Ishikawa (cell line): ENCODE results near the gene SMPD1.

Experiments used
- CEBPB ChIP-seq: IDR thresholded peaks from 2 replicates; pipeline ENCODE4 v1.6.1; 2012
- CREB1 ChIP-seq: IDR thresholded peaks from 2 replicates; pipeline ENCODE4 v1.6.1; 2012; ENCODE audit warnings: low read depth
- EGR1 ChIP-seq: IDR thresholded peaks from 2 replicates; pipeline ENCODE4 v1.6.1; 2012
- EP300 ChIP-seq: IDR thresholded peaks from 2 replicates; pipeline ENCODE4 v1.6.1; 2012; ENCODE audit warnings: borderline replicate concordance
- FOXM1 ChIP-seq: IDR thresholded peaks from 2 replicates; pipeline ENCODE4 v1.6.1; 2012; ENCODE audit warnings: low read depth, borderline replicate concordance
- RAD21 ChIP-seq: IDR thresholded peaks from 2 replicates; pipeline ENCODE4 v1.6.1; 2012; ENCODE audit warnings: low read depth
- REST ChIP-seq: IDR thresholded peaks from 2 replicates; pipeline ENCODE4 v1.6.1; 2012; ENCODE audit warnings: low read depth, mild to moderate bottlenecking
- TAF1 ChIP-seq: IDR thresholded peaks from 2 replicates; pipeline ENCODE4 v1.6.1; 2012; ENCODE audit warnings: low read depth, mild to moderate bottlenecking
- TCF12 ChIP-seq: IDR thresholded peaks from 2 replicates; pipeline ENCODE4 v1.6.1; 2012; ENCODE audit warnings: low read depth
- TEAD4 ChIP-seq: IDR thresholded peaks from 2 replicates; pipeline ENCODE4 v1.6.1; 2012
- YY1 ChIP-seq: IDR thresholded peaks from 2 replicates; pipeline ENCODE4 v1.6.1; 2012; ENCODE audit warnings: low read depth
- TF ChIP-seq, protein P1 (sequence below): IDR thresholded peaks from 2 replicates; pipeline ENCODE4 v1.6.1; 2012

DNA sequence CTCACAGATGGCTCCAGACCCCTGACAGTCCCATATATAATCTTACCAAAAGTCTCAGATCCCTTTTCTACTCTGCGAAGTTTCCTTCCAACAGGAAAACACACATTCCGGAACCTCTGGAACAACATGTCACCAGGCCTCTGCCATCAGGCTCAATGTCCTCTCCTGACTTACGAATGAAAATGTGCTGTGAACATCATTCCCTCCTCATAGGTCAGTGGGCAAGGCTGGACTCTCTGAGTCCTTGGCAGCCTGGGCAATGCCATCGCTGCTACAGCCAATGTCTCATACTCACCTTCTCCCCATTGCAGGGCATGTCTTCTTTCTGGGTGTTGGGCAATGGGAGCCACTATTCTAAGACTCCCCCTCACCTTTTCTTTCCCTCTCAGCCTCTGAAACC, 52.2 kb downstream of the SMPD1 start:
- TF ChIP-seq RAD21 (no peak), TAF1 (no peak), TEAD4 (no peak), TCF12 (no peak), REST (no peak), FOXM1 (no peak), CEBPB (no peak), CREB1 (no peak), EP300 (no peak), YY1 (no peak), EGR1 (no peak)
- TF ChIP-seq, protein P1, sequence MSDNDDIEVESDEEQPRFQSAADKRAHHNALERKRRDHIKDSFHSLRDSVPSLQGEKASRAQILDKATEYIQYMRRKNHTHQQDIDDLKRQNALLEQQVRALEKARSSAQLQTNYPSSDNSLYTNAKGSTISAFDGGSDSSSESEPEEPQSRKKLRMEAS = no peak
